ENCODE data around the gene SHC4.

GRCh38 chr15:48803877-48804276 lies 159.8 kb downstream of the SHC4 start:
- TF ChIP-seq ZNF274 (IDR thresholded peaks at IDR 0.05; ENCODE audit: low read depth, low read length) (no peak), YY1 (IDR thresholded peaks at IDR 0.05; ENCODE audit: insufficient read depth, insufficient read length) (no peak)
